Kidney (tissue), 14 donors: ENCODE measurements around the gene ARHGAP26. TPM values are rescaled to one million over a fixed set of nuclear protein-coding genes. Genes with fewer than 3 reads are reported as not detected.

ENCODE experiments used
- DNase-seq, 5 donors: peaks; one replicate each; pipeline ENCODE4 v3.0.0-alpha.2; 2013 to 2020
- FAIRE-seq: peaks from 2 replicates; lab custom pipeline; 2012; peaks lifted over from hg19 to GRCh38; lab: Jason Lieb, UNC
- H3K27ac ChIP-seq, 2 donors: one replicate each; pipeline ENCODE4 v1.7.0; 2013; ENCODE audit warnings: low read depth in 2 of 2, low read length in 2 of 2, inconsistent platforms in 1 of 2
- H3K27me3 ChIP-seq: one replicate; pipeline ENCODE4 v1.7.1; 2013; ENCODE audit warnings: low read length, inconsistent platforms; ENCODE audit not compliant: control insufficient read depth, insufficient read depth
- H3K36me3 ChIP-seq, 3 donors: one replicate each; pipeline versions ENCODE4 v1.7.0 to v1.7.1; 2013; ENCODE audit warnings: low read length in 3 of 3, control low read depth in 1 of 3, inconsistent platforms in 1 of 3; ENCODE audit not compliant: insufficient read depth in 3 of 3, control insufficient read depth in 2 of 3
- H3K4me1 ChIP-seq, 3 donors: one replicate each; pipeline versions ENCODE4 v1.7.0 to v1.7.1; 2013; ENCODE audit warnings: low read length in 3 of 3, inconsistent platforms in 1 of 3, low read depth in 1 of 3; ENCODE audit not compliant: control insufficient read depth in 2 of 3, insufficient read depth in 2 of 3
- H3K4me3 ChIP-seq, 3 donors: one replicate each; pipeline versions ENCODE4 v1.7.0 to v1.8.1; 2013; ENCODE audit warnings: low read length in 3 of 3, control low read depth in 1 of 3, inconsistent platforms in 1 of 3
- H3K9ac ChIP-seq, 3 donors: one replicate each; pipeline versions ENCODE4 v1.7.0 to v1.7.1; 2013; ENCODE audit warnings: low read length in 3 of 3, control low read depth in 1 of 3, inconsistent platforms in 1 of 3
- H3K9me3 ChIP-seq, 3 donors: one replicate each; pipeline versions ENCODE4 v1.7.0 to v1.7.1; 2013; ENCODE audit warnings: low read length in 3 of 3, control low read depth in 1 of 3, inconsistent platforms in 1 of 3; ENCODE audit not compliant: control insufficient read depth in 2 of 3, insufficient read depth in 1 of 3
- intact Hi-C: fragments of 100-400 bp; cut with DNase I; formaldehyde crosslinking; loops from one replicate; pipeline ENCODE4 v1.11.1; 2022
- polyA plus RNA-seq: library from polyadenylated mRNA; stranded (reverse); fragments of 350-450 nt; fragmentation: Illumina TruSeq; extraction: RNeasy Lipid Tissue Mini Kit (QIAGEN cat#74804); gene quantifications from one replicate; pipeline ENCODE4 v1.2.3, GENCODE V29; 2014; ENCODE audit warnings: low read depth, low replicate concordance; ENCODE audit not compliant: insufficient read depth
- total RNA-seq: library from RNA; stranded (reverse); fragmentation: NEBNext Ultra II Directional; extraction: Animal tissue kit (Norgen Biotek cat#: 25700); gene quantifications from one replicate; pipeline ENCODE4 v1.2.1, GENCODE V29; 2021
- TF ChIP-seq, protein P1 (sequence below): IDR thresholded peaks from 3 replicates; pipeline ENCODE4 v1.5.1; 2012; ENCODE audit warnings: mild to moderate bottlenecking, moderate library complexity, borderline replicate concordance; ENCODE audit not compliant: insufficient read depth; ENCODE audit errors: extremely low read depth
- donor health status: control.
- donor health status: control.
- donor health status: control.
- donor health status: control.
- donor health status: control.
- donor health status: DM: yes; HTN: yes; CAD: no.
- donor health status: Normal renal cell carcinoma (clear cell type).

Gene ARHGAP26
- total and polyA plus RNA-seq, 2 donors from 2014 or later = 2.5 to 85.7 TPM

DNA sequence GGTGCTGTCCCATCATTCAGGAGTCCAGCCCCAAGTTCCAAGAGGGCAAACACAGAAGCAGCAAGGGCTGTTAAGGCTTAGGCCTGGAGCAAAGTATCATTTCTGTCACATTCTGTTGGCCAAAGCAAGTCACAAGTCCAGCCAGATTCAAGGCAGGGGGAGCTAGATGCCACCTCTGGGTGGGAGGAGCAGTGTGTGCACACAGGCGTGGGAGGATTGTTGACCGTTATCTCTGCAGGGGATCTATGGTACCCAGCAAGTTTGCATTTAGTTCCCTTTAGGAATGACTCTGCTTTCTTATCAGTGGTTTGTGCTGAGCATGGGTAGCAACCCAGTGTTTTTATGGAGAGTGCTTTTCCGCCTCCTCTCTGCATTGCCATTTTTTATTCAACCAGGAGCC, 354.4 kb downstream of the ARHGAP26 start:
- no peaks in the 10 kb centered on the region for H3K9me3 ChIP-seq
- FAIRE-seq (no peak), DNase-seq (no peak)
- no peak overlapping the region for H3K4me3 ChIP-seq
- H3K36me3 ChIP-seq = no peaks in the 10 kb centered on the region
- no peak overlapping the region for H3K27ac ChIP-seq
- H3K9ac ChIP-seq = no peak overlapping the region
- peaks cover 4 to 34% (median 6%) of the 10 kb centered on the region in 3 donors for H3K4me1 ChIP-seq
- H3K27me3 ChIP-seq = no peaks in the 10 kb centered on the region
- TF ChIP-seq, protein P1, sequence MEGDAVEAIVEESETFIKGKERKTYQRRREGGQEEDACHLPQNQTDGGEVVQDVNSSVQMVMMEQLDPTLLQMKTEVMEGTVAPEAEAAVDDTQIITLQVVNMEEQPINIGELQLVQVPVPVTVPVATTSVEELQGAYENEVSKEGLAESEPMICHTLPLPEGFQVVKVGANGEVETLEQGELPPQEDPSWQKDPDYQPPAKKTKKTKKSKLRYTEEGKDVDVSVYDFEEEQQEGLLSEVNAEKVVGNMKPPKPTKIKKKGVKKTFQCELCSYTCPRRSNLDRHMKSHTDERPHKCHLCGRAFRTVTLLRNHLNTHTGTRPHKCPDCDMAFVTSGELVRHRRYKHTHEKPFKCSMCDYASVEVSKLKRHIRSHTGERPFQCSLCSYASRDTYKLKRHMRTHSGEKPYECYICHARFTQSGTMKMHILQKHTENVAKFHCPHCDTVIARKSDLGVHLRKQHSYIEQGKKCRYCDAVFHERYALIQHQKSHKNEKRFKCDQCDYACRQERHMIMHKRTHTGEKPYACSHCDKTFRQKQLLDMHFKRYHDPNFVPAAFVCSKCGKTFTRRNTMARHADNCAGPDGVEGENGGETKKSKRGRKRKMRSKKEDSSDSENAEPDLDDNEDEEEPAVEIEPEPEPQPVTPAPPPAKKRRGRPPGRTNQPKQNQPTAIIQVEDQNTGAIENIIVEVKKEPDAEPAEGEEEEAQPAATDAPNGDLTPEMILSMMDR = no peak
- intact Hi-C loops = no loop called here

DNA sequence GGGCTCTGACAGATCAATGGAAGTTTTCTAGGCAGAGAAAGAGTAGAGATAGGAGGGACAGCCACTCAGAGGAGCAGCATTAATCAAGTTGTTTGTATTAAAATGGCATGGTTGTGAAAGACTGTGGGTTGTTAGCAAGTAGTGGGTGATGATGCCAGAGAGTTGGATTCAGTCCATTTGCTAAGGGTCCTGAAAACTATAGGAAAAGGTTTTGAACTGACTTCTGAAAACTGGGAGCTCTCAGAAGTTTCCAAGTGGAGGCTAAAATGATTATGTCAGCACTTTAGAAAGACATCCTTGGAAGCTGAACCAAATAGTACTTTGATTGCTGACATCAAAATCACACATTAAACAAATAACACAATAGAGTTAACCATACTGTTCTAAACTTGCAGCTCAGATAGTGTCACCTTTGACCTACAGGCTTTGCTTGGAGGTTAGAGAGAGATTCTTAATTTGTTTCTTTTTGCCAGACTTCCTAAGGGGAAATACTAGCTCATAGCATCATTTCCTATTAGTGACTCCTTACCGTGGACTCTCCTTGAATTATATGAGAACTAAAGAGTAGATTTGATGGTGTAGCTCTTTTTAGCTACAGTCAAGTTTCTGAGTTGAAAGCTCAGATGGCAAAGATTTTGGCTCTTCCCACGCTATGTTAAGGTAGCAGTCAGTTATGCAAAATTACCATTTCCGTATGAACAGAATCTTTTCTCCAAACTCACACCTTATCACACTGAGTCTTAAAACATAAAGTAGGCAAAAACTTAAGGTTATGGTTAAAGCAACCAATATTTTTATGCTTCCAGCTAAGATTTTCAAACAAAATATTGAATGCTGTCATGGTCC, 356.2 kb downstream of the ARHGAP26 start:
- DNase-seq (peak in 1 of 5 donors; percentile 59), FAIRE-seq (no peak)
- no peak overlapping the region for H3K9ac ChIP-seq
- TF ChIP-seq, protein P1 = no peak
- H3K27ac ChIP-seq = no peak overlapping the region
- peaks cover 6 to 33% (median 9%) of the 10 kb centered on the region in 3 donors for H3K4me1 ChIP-seq
- no peaks in the 10 kb centered on the region for H3K27me3 ChIP-seq
- H3K9me3 ChIP-seq = no peaks in the 10 kb centered on the region
- intact Hi-C loops = no loop called here
- H3K4me3 ChIP-seq = no peak overlapping the region
- no peaks in the 10 kb centered on the region for H3K36me3 ChIP-seq

DNA sequence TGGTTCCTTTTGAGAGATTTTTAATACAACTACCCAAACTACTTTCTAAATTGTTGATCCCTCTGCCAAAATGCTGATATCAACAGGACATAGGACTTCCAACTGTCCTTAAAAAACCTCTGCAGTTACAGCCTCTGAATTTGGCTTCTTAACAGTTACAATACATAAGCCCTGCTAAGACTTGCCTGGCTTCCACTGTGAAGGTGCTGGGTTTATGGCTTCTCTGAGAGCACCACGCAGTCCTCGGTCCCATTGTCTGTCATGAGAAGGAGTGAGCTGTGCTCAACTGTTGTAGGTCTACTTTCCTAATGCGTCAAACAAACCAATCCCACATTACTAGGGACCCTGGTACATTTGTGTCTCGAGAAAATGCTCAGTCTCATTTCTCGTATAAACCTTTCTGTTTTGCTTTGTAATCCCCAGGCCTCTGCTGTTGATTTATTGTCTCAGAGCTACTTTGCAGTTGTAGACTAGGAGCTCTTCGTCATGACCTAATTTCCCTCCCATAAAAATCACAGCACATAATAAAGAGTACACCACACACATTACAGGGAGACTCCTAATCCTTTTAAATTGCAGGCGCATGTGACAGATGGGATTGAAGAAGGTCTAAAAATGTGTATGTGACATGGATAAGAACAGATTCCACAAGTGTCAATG, 358.4 kb downstream of the ARHGAP26 start:
- Histone ChIP-seq H3K36me3 (no peaks in the 10 kb centered on the region), H3K9ac (no peak overlapping the region), H3K27ac (no peak overlapping the region), H3K27me3 (no peaks in the 10 kb centered on the region), H3K4me3 (no peak overlapping the region), H3K4me1 (peaks cover 8 to 33% (median 9%) of the 10 kb centered on the region in 3 donors), H3K9me3 (no peaks in the 10 kb centered on the region)
- DNase-seq = peak in 2 of 5 donors; percentile 44 to 63
- TF ChIP-seq, protein P1 = no peak
- intact Hi-C loops = no loop called here
- FAIRE-seq = no peak
